Fibroblast of lung (primary cell): ENCODE results near the gene POLR3E. TPM values are rescaled to one million over a fixed set of nuclear protein-coding genes. Genes with fewer than 3 reads are reported as not detected.

ENCODE experiments used
- DNase-seq, 2 donors: peaks; one replicate each; pipeline versions ENCODE4 v3.0.0 to v3.0.0-alpha.2; 2010; ENCODE audit warnings: low read depth in 2 of 2
- H2AFZ ChIP-seq: 2 replicates; pipeline ENCODE4 v1.5.1; 2012; ENCODE audit warnings: low read length, control low read depth, inconsistent platforms
- H3K27ac ChIP-seq: 2 replicates; pipeline ENCODE4 v1.5.1; 2011; ENCODE audit warnings: low read length, control low read depth; ENCODE audit not compliant: insufficient read depth
- H3K27me3 ChIP-seq: 2 replicates; pipeline ENCODE4 v1.5.1; 2011; ENCODE audit warnings: mild to moderate bottlenecking, low read length; ENCODE audit not compliant: control insufficient read depth, insufficient read depth
- H3K36me3 ChIP-seq: 2 replicates; pipeline ENCODE4 v1.5.1; 2011; ENCODE audit warnings: low read length; ENCODE audit not compliant: control insufficient read depth, insufficient read depth
- H3K4me1 ChIP-seq: 2 replicates; pipeline ENCODE4 v1.5.1; 2011; ENCODE audit warnings: low read length; ENCODE audit not compliant: control insufficient read depth, insufficient read depth; ENCODE audit errors: extremely low read depth
- H3K4me2 ChIP-seq: 2 replicates; pipeline ENCODE4 v1.5.1; 2011; ENCODE audit warnings: low read length, control low read depth; ENCODE audit not compliant: insufficient read depth; ENCODE audit errors: extremely low read depth
- H3K4me3 ChIP-seq, 4 experiments: fragments of 200-600 bp in 1 of 4; sonication (generic) in 1 of 4; replicated peaks in 1 of 4; 2 replicates each; pipeline ENCODE4 v1.5.1; 2011 to 2016; ENCODE audit warnings: low read length in 4 of 4, low read depth in 3 of 4, mild to moderate bottlenecking in 3 of 4, control low read depth in 2 of 4, inconsistent platforms in 1 of 4, mixed read lengths in 1 of 4; ENCODE audit not compliant: insufficient read depth in 1 of 4; ENCODE audit errors: control extremely low read depth in 1 of 4
- H3K79me2 ChIP-seq: 2 replicates; pipeline ENCODE4 v1.5.1; 2012; ENCODE audit warnings: mild to moderate bottlenecking, low read length, inconsistent platforms; ENCODE audit not compliant: control insufficient read depth, insufficient read depth
- H3K9ac ChIP-seq: 2 replicates; pipeline ENCODE4 v1.5.1; 2011; ENCODE audit warnings: mild to moderate bottlenecking, low read length, control low read depth; ENCODE audit not compliant: insufficient read depth
- H3K9me3 ChIP-seq: 2 replicates; pipeline ENCODE4 v1.5.1; 2012; ENCODE audit warnings: low read depth, low read length; ENCODE audit not compliant: control insufficient read depth, insufficient read depth
- H4K20me1 ChIP-seq: 2 replicates; pipeline ENCODE4 v1.5.1; 2011; ENCODE audit warnings: low read length; ENCODE audit not compliant: control insufficient read depth, insufficient read depth; ENCODE audit errors: extremely low read depth
- EZH2 ChIP-seq: IDR thresholded peaks from 2 replicates; pipeline ENCODE4 v1.5.1; 2012; ENCODE audit warnings: low read length, control low read depth, mild to moderate bottlenecking; ENCODE audit errors: missing control alignments
- polyA plus RNA-seq, 2 donors: library from polyadenylated mRNA; depleted of rRNA in 1 of 2; stranded (reverse) in 1 of 2; unstranded in 1 of 2; fragments of >200 nt; gene quantifications; 2 replicates each; pipeline ENCODE4 v1.2.1, GENCODE V29; 2011 to 2012; ENCODE audit warnings: missing spikeins in 1 of 2
- total RNA-seq: library from RNA; depleted of rRNA; stranded (reverse); fragments of >200 nt; gene quantifications from 2 replicates; pipeline ENCODE4 v1.2.1, GENCODE V29; 2014
- TF ChIP-seq, protein P1 (sequence below), 2 donors: IDR thresholded peaks in 1 of 2; conservative IDR thresholded peaks in 1 of 2; 1 replicate in 1 of 2; 2 replicates in 1 of 2; pipeline ENCODE4 v1.5.1; 2011 to 2012; ENCODE audit warnings: low read length in 2 of 2, control low read depth in 1 of 2, inconsistent platforms in 1 of 2, low read depth in 1 of 2, mild to moderate bottlenecking in 1 of 2

POLR3E gene
- total and polyA plus RNA-seq, 2 donors (not counting 1 experiment from before 2014, with no cell fraction given), result 14.2 to 28.9 TPM

DNA sequence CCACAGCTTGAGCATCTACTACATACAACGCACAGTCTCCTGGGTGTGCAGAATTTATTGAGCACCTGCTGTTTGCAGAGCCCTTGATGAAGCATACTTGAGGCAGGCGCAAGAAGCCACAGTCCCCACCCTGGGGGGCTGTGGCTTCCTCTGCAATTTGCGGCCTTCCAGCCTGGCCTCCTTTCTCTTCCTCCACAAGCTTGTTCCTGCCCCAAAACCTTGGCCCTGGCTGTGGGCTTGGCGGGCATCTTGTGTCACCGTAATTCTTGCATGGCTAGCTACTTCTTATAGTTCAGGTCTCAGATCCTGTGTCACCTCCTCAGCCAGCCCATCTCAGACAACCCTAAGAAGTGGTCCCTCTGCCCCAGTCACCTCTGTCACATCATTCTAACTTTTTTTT lies 43.9 kb upstream of the POLR3E start:
- Histone ChIP-seq H3K27ac (no peak overlapping the region), H3K9me3 (no peaks in the 10 kb centered on the region), H4K20me1 (no peaks in the 10 kb centered on the region), H3K9ac (no peak overlapping the region), H3K4me3 (no peak overlapping the region), H2AFZ (no peak overlapping the region), H3K27me3 (no peaks in the 10 kb centered on the region), H3K79me2 (no peaks in the 10 kb centered on the region), H3K4me2 (no peak overlapping the region), H3K36me3 (peaks cover 21% of the 10 kb centered on the region), H3K4me1 (no peaks in the 10 kb centered on the region)
- DNase-seq, result no peak
- no peak for TF ChIP-seq EZH2
- TF ChIP-seq, protein P1, sequence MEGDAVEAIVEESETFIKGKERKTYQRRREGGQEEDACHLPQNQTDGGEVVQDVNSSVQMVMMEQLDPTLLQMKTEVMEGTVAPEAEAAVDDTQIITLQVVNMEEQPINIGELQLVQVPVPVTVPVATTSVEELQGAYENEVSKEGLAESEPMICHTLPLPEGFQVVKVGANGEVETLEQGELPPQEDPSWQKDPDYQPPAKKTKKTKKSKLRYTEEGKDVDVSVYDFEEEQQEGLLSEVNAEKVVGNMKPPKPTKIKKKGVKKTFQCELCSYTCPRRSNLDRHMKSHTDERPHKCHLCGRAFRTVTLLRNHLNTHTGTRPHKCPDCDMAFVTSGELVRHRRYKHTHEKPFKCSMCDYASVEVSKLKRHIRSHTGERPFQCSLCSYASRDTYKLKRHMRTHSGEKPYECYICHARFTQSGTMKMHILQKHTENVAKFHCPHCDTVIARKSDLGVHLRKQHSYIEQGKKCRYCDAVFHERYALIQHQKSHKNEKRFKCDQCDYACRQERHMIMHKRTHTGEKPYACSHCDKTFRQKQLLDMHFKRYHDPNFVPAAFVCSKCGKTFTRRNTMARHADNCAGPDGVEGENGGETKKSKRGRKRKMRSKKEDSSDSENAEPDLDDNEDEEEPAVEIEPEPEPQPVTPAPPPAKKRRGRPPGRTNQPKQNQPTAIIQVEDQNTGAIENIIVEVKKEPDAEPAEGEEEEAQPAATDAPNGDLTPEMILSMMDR (conservative IDR thresholded peaks at IDR 0.05 in 1 of 2, IDR thresholded peaks at IDR 0.05 in 1 of 2; ENCODE audit: low read depth in 1 of 2, low read length in 2 of 2), result no peak

DNA sequence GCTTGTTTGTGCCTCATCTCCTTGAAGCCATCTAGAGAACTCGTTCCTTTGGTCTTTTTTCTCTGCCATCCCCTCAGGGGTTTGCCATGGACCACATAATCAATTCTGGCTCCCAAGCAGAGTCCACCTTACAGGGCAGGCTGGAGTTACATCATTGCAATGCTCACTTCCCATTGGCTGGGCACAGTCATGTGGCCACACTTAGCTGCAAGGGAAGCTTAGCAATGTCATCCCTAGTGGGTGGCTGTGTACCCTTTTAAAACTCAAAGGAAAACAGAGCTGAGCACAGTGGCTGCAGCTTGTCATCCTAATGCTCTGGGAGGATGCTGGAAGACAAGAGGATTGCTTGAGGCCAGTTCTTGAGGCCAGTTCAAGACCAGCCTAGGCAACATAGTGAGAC lies 41.9 kb upstream of the POLR3E start:
- TF ChIP-seq, protein P1 (conservative IDR thresholded peaks at IDR 0.05 in 1 of 2, IDR thresholded peaks at IDR 0.05 in 1 of 2; ENCODE audit: low read depth in 1 of 2, low read length in 2 of 2), result no peak
- no peak for TF ChIP-seq EZH2
- H3K27me3 ChIP-seq, result no peaks in the 10 kb centered on the region
- no peak for DNase-seq

DNA sequence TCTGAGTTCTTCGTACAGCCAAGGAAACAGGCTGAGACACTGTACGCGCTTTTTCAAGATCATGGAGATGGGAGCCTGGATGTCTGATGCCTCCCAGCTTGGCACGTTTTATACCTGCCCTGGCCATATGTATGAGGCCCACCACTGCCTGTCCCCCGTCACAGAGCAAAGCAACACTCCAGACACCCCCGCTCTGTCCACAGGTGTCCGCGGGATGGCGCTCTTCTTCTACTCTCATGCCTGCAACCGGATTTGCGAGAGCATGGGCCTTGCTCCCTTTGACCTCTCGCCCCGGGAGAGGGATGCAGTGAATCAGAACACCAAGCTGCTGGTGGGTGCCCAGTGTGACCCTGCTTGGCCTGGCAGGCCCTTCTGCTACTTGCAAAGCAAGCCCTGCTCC lies 39.8 kb upstream of the POLR3E start:
- no peak overlapping the region for H3K9ac ChIP-seq
- H3K4me2 ChIP-seq, result no peak overlapping the region
- no peaks in the 10 kb centered on the region for H3K9me3 ChIP-seq
- no peak overlapping the region for H3K4me3 ChIP-seq
- H3K27ac ChIP-seq, result no peak overlapping the region
- no peaks in the 10 kb centered on the region for H4K20me1 ChIP-seq
- TF ChIP-seq EZH2, result no peak
- TF ChIP-seq, protein P1 (conservative IDR thresholded peaks at IDR 0.05 in 1 of 2, IDR thresholded peaks at IDR 0.05 in 1 of 2; ENCODE audit: low read depth in 1 of 2, low read length in 2 of 2), result no peak
- no peak overlapping the region for H2AFZ ChIP-seq
- DNase-seq, result no peak
- peaks cover 23% of the 10 kb centered on the region for H3K36me3 ChIP-seq
- no peaks in the 10 kb centered on the region for H3K79me2 ChIP-seq
- H3K27me3 ChIP-seq, result no peaks in the 10 kb centered on the region
- no peaks in the 10 kb centered on the region for H3K4me1 ChIP-seq

More for the DNA sequence above, 41.9 kb upstream of the POLR3E start:
- no peaks in the 10 kb centered on the region for H4K20me1 ChIP-seq
- no peak overlapping the region for H3K9ac ChIP-seq
- no peak overlapping the region for H3K4me3 ChIP-seq
- no peak overlapping the region for H3K27ac ChIP-seq
- no peak overlapping the region for H2AFZ ChIP-seq
- H3K4me2 ChIP-seq, result no peak overlapping the region
- H3K4me1 ChIP-seq, result no peaks in the 10 kb centered on the region
- H3K79me2 ChIP-seq, result no peaks in the 10 kb centered on the region
- no peaks in the 10 kb centered on the region for H3K9me3 ChIP-seq
- peaks cover 24% of the 10 kb centered on the region for H3K36me3 ChIP-seq
